Measurements from ENCODE around the gene CHST10. TPM values are rescaled to one million over a fixed set of nuclear protein-coding genes. Genes with fewer than 3 reads are reported as not detected.

CHST10 gene
- total and polyA plus RNA-seq, 7 donors, result 0.46 to 15.1 (median 6.8) TPM

DNA sequence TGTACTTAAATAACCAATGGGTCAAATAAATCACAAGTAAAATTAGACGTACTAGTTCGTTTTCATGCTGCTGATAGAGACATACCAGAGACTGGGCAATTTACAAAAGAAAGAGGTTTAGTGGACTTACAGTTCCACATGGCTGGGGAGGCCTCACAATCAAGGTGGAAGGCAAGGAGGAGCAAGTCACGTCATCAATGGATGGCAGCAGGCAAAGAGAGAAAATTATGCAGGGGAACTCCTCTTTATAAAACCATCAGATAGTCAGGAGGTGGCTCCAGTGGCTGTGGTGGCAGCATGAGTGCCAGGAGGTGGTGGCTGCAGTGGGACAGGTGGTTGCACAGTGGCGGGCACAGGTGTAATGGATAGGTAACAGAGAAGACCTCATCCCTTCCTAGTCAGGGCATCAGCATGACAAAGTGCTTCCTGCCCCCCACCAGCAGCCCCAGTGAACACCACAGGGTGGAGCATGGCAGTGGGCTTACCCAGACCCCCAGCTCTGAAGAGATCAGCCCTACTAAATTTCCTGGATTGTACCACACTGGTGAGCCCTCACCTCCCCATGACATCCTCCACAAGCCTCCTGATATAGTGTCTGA is 6.9 kb upstream of the CHST10 start:
- DNase-seq, result no peak
- H3K9me3 ChIP-seq, result no peaks in the 10 kb centered on the region
- 80 to 88% methylated on average over 4 of the region's 4 CpGs for WGBS, 2 donors
- TF ChIP-seq, protein P1, sequence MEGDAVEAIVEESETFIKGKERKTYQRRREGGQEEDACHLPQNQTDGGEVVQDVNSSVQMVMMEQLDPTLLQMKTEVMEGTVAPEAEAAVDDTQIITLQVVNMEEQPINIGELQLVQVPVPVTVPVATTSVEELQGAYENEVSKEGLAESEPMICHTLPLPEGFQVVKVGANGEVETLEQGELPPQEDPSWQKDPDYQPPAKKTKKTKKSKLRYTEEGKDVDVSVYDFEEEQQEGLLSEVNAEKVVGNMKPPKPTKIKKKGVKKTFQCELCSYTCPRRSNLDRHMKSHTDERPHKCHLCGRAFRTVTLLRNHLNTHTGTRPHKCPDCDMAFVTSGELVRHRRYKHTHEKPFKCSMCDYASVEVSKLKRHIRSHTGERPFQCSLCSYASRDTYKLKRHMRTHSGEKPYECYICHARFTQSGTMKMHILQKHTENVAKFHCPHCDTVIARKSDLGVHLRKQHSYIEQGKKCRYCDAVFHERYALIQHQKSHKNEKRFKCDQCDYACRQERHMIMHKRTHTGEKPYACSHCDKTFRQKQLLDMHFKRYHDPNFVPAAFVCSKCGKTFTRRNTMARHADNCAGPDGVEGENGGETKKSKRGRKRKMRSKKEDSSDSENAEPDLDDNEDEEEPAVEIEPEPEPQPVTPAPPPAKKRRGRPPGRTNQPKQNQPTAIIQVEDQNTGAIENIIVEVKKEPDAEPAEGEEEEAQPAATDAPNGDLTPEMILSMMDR (IDR thresholded peaks at IDR 0.05), result no peak
- TF ChIP-seq POLR2A (IDR thresholded peaks at IDR 0.05) (no peak), POLR2AphosphoS5 (IDR thresholded peaks at IDR 0.05) (no peak), EP300 (IDR thresholded peaks at IDR 0.05) (no peak)
- H3K4me3 ChIP-seq, result no peak overlapping the region
- H3K36me3 ChIP-seq, result no peaks in the 10 kb centered on the region
- intact Hi-C loops (cut with DNase I), result no loop called here
- H3K27me3 ChIP-seq, result no peaks in the 10 kb centered on the region
- H3K4me1 ChIP-seq, result peaks cover 0 to 32% (median 9%) of the 10 kb centered on the region in 4 donors
- H3K27ac ChIP-seq, result peak overlapping the region in 3 of 4 donors; percentile 45 to 58 (median 50)

DNA sequence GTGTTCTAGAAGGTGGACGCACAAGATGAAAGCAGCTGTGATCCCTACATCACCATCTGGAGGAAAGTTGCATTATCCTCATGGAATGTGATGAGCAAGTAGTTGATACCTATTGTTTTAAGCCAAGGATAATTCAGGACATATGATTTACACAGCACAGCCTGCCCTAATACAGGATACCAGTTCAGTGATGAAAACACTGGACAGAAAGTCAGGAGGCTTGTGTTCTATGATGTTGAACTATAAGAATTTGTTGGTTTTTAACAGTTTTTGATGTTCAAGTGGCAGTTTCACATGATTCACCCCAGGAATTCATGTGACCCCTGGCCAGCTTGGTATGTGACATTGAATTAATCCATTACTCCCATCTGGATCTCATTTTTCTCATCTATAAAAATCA is 6.2 kb upstream of the CHST10 start:
- no peak overlapping the region for H3K4me3 ChIP-seq
- H3K36me3 ChIP-seq, result no peaks in the 10 kb centered on the region
- DNase-seq, result no peak
- intact Hi-C loops (cut with DNase I), result no loop called here
- no peak overlapping the region for H3K27ac ChIP-seq
- H3K4me1 ChIP-seq, result peaks cover 0 to 32% (median 9%) of the 10 kb centered on the region in 4 donors
- no peaks in the 10 kb centered on the region for H3K27me3 ChIP-seq
- no peaks in the 10 kb centered on the region for H3K9me3 ChIP-seq
- WGBS, 2 donors, result 91 to 97% methylated on average over 1 of the region's 1 CpG
- TF ChIP-seq POLR2A (IDR thresholded peaks at IDR 0.05) (no peak), EP300 (IDR thresholded peaks at IDR 0.05) (no peak), POLR2AphosphoS5 (IDR thresholded peaks at IDR 0.05) (no peak)
- TF ChIP-seq, protein P1 (IDR thresholded peaks at IDR 0.05), result no peak

GRCh38 chr2:100422320-100423055 is 5.0 kb upstream of the CHST10 start:
- peak overlapping the region in 1 of 4 donors; percentile 30 for H3K27ac ChIP-seq
- intact Hi-C loops (cut with DNase I), result no loop called here
- H3K4me1 ChIP-seq, result peaks cover 0 to 28% (median 9%) of the 10 kb centered on the region in 4 donors
- TF ChIP-seq, protein P1 (IDR thresholded peaks at IDR 0.05), result peak in 1 of 4 experiments; percentile 43
- TF ChIP-seq POLR2AphosphoS5 (IDR thresholded peaks at IDR 0.05), result no peak
- H3K27me3 ChIP-seq, result no peaks in the 10 kb centered on the region
- H3K36me3 ChIP-seq, result no peaks in the 10 kb centered on the region
- H3K9me3 ChIP-seq, result no peaks in the 10 kb centered on the region
- no peak for DNase-seq
- 88% methylated on average over 4 of the region's 4 CpGs for WGBS, 2 donors
- no peak overlapping the region for H3K4me3 ChIP-seq

- no peaks in the 10 kb centered on the region for H3K9me3 ChIP-seq
- peaks cover 0 to 22% (median 18%) of the 10 kb centered on the region in 4 donors for H3K4me1 ChIP-seq
- intact Hi-C loops (cut with DNase I), result no loop called here
- DNase-seq, result no peak
- no peak overlapping the region for H3K4me3 ChIP-seq
- H3K36me3 ChIP-seq, result no peaks in the 10 kb centered on the region
- H3K27ac ChIP-seq, result no peak overlapping the region
- no peaks in the 10 kb centered on the region for H3K27me3 ChIP-seq
- TF ChIP-seq EP300 (IDR thresholded peaks at IDR 0.05) (no peak), POLR2A (IDR thresholded peaks at IDR 0.05) (no peak), POLR2AphosphoS5 (IDR thresholded peaks at IDR 0.05) (no peak)
- TF ChIP-seq, protein P1 (IDR thresholded peaks at IDR 0.05), result no peak
- 80 to 82% methylated on average over 3 of the region's 3 CpGs for WGBS, 2 donors
Observed at GRCh38 chr2:100419915-100420314, 2.4 kb upstream of the CHST10 start.
